ENCODE data around the gene SMIM17. TPM values are rescaled to one million over a fixed set of nuclear protein-coding genes. Genes with fewer than 3 reads are reported as not detected.

Gene SMIM17
- total and polyA plus RNA-seq, 2 of the 13 experiments (the other 11 are each of a cell fraction or from before 2014, with no cell fraction given), result 0.21 to 0.53 TPM

GRCh38 chr19:56633021-56633420, 9.9 kb upstream of the SMIM17 start:
- H3K36me3 ChIP-seq (replicated peaks in 1 of 2; ENCODE audit: control insufficient read depth in 1 of 2, insufficient read depth in 2 of 2, low read length in 2 of 2), result no peaks in the 10 kb centered on the region
- H3K4me3 ChIP-seq (replicated peaks in 1 of 3; ENCODE audit: insufficient read depth in 1 of 3, low read depth in 2 of 3, low read length in 3 of 3), result no peak overlapping the region
- ChIA-PET POLR2A (no interaction called here), CTCF (ENCODE audit: low intra/inter-chr PET ratio, low total read pairs) (no interaction called here)
- no peaks in the 10 kb centered on the region for H4K20me1 ChIP-seq (ENCODE audit: insufficient read depth, low read length)
- WGBS (ENCODE audit: low lambda C conversion rate), result 5% methylated on average over 1 of the region's 1 CpG
- H3K79me2 ChIP-seq (ENCODE audit: insufficient read depth, low read length), result no peaks in the 10 kb centered on the region
- intact Hi-C loops (cut with micrococcal nuclease; ENCODE audit: unreplicated experiment) (no loop called here), in situ Hi-C loops (cut with HindIII; ENCODE audit: extremely low pct_ligation_motif_present, low pct_unique_long_range_greater_than_20kb) (no loop called here)
- no peak overlapping the region for H3K9ac ChIP-seq (ENCODE audit: insufficient read depth, low read depth, low read length)
- no peak for DNase-seq (ENCODE audit: low spot score)
- no peaks in the 10 kb centered on the region for H3K27me3 ChIP-seq (ENCODE audit: control insufficient read depth in 1 of 2, insufficient read depth in 2 of 2, low read length in 2 of 2)
- no peak overlapping the region for H2AFZ ChIP-seq (ENCODE audit: low read length)
- no TSS peak for BruUV-seq (replicated peaks)
- H3K4me1 ChIP-seq (ENCODE audit: insufficient read depth, low read length), result no peaks in the 10 kb centered on the region
- no peak overlapping the region for H3K27ac ChIP-seq (ENCODE audit: extremely low read length, insufficient read depth, low read length)
- no peak overlapping the region for H3K4me2 ChIP-seq (ENCODE audit: low read depth, low read length)
- H3K9me3 ChIP-seq (ENCODE audit: low read length), result peaks cover 86% of the 10 kb centered on the region
- ATAC-seq, result no peak
- no peak for FAIRE-seq
- no peak for TF ChIP-seq NFE2L2 (IDR thresholded peaks at IDR 0.05; ENCODE audit: low read length)
- TF ChIP-seq, protein P1, sequence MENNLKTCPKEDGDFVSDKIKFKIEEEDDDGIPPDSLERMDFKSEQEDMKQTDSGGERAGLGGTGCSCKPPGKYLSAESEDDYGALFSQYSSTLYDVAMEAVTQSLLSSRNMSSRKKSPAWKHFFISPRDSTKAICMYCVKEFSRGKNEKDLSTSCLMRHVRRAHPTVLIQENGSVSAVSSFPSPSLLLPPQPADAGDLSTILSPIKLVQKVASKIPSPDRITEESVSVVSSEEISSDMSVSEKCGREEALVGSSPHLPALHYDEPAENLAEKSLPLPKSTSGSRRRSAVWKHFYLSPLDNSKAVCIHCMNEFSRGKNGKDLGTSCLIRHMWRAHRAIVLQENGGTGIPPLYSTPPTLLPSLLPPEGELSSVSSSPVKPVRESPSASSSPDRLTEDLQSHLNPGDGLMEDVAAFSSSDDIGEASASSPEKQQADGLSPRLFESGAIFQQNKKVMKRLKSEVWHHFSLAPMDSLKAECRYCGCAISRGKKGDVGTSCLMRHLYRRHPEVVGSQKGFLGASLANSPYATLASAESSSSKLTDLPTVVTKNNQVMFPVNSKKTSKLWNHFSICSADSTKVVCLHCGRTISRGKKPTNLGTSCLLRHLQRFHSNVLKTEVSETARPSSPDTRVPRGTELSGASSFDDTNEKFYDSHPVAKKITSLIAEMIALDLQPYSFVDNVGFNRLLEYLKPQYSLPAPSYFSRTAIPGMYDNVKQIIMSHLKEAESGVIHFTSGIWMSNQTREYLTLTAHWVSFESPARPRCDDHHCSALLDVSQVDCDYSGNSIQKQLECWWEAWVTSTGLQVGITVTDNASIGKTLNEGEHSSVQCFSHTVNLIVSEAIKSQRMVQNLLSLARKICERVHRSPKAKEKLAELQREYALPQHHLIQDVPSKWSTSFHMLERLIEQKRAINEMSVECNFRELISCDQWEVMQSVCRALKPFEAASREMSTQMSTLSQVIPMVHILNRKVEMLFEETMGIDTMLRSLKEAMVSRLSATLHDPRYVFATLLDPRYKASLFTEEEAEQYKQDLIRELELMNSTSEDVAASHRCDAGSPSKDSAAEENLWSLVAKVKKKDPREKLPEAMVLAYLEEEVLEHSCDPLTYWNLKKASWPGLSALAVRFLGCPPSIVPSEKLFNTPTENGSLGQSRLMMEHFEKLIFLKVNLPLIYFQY (CRISPR knock-in tag; IDR thresholded peaks at IDR 0.05; ENCODE audit: borderline replicate concordance), result no peak
- no peak for TF ChIP-seq ZFYVE20 (CRISPR knock-in tag; IDR thresholded peaks at IDR 0.05; ENCODE audit: borderline replicate concordance, low read depth)
- TF ChIP-seq ZNF224 (CRISPR knock-in tag; IDR thresholded peaks at IDR 0.05), result no peak
- TF ChIP-seq, protein P2, sequence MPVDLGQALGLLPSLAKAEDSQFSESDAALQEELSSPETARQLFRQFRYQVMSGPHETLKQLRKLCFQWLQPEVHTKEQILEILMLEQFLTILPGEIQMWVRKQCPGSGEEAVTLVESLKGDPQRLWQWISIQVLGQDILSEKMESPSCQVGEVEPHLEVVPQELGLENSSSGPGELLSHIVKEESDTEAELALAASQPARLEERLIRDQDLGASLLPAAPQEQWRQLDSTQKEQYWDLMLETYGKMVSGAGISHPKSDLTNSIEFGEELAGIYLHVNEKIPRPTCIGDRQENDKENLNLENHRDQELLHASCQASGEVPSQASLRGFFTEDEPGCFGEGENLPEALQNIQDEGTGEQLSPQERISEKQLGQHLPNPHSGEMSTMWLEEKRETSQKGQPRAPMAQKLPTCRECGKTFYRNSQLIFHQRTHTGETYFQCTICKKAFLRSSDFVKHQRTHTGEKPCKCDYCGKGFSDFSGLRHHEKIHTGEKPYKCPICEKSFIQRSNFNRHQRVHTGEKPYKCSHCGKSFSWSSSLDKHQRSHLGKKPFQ (CRISPR knock-in tag; IDR thresholded peaks at IDR 0.05; ENCODE audit: insufficient replicate concordance), result no peak
- TF ChIP-seq ZBTB33 (CRISPR knock-in tag; IDR thresholded peaks at IDR 0.05), result no peak
- TF ChIP-seq TP53 (CRISPR knock-in tag; conservative IDR thresholded peaks at IDR 0.05), result no peak
- no peak for TF ChIP-seq TOPORS (CRISPR knock-in tag; IDR thresholded peaks at IDR 0.05)
- no peak for TF ChIP-seq MAFF (IDR thresholded peaks at IDR 0.05; ENCODE audit: low read depth, low read length)
- no peak for TF ChIP-seq GATAD1 (CRISPR knock-in tag; IDR thresholded peaks at IDR 0.05)
- no peak for TF ChIP-seq RORA (CRISPR knock-in tag; IDR thresholded peaks at IDR 0.05)
- TF ChIP-seq, protein P3, sequence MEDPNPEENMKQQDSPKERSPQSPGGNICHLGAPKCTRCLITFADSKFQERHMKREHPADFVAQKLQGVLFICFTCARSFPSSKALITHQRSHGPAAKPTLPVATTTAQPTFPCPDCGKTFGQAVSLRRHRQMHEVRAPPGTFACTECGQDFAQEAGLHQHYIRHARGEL (CRISPR knock-in tag; IDR thresholded peaks at IDR 0.05), result no peak
- TF ChIP-seq ZNF253 (CRISPR knock-in tag; IDR thresholded peaks at IDR 0.05; ENCODE audit: borderline replicate concordance), result no peak
- TF ChIP-seq TBL1XR1 (IDR thresholded peaks at IDR 0.05; ENCODE audit: borderline replicate concordance, low read length, partially characterized antibody), result no peak
- TF ChIP-seq, protein P4, sequence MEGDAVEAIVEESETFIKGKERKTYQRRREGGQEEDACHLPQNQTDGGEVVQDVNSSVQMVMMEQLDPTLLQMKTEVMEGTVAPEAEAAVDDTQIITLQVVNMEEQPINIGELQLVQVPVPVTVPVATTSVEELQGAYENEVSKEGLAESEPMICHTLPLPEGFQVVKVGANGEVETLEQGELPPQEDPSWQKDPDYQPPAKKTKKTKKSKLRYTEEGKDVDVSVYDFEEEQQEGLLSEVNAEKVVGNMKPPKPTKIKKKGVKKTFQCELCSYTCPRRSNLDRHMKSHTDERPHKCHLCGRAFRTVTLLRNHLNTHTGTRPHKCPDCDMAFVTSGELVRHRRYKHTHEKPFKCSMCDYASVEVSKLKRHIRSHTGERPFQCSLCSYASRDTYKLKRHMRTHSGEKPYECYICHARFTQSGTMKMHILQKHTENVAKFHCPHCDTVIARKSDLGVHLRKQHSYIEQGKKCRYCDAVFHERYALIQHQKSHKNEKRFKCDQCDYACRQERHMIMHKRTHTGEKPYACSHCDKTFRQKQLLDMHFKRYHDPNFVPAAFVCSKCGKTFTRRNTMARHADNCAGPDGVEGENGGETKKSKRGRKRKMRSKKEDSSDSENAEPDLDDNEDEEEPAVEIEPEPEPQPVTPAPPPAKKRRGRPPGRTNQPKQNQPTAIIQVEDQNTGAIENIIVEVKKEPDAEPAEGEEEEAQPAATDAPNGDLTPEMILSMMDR (CRISPR knock-in tag; IDR thresholded peaks at IDR 0.05), result no peak
- TF ChIP-seq CHCHD3 (CRISPR knock-in tag; IDR thresholded peaks at IDR 0.05), result no peak
- no peak for TF ChIP-seq SAP130 (CRISPR knock-in tag; IDR thresholded peaks at IDR 0.05; ENCODE audit: low read depth)

Data from HepG2 (cell line).